GM18505 (cell line): ENCODE results near the gene CPTP.
A peak's percentile ranks its signal among the peaks of the same experiment; 100 is the strongest.

Experiments
- ATAC-seq: cut with Tn5 transposase; IDR thresholded peaks from one replicate; pipeline ENCODE4 v1.9.1; 2021; ENCODE audit not compliant: unreplicated experiment
- POLR2A ChIP-seq: IDR thresholded peaks from 4 replicates; pipeline ENCODE4 v1.6.1; 2011; ENCODE audit warnings: borderline replicate concordance; ENCODE audit not compliant: insufficient read depth, insufficient read length; ENCODE audit errors: extremely low read depth

The CPTP gene

DNA sequence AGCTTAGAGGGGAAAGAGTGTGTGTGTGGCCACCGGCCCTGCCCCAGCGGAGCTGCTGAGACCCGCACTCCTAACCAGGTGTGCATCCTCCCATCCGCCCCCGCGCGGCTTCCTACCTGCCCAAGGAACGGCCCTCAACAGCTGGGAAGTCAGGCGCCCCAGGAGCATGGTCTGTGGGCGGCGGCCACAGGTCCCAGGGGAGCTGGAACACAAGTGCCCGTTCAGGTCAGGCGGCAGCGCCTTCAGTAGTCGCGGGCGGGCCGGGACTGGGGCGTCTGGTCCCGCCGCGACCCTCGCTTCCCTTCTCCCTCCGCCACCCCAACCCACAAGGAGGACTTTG lies 50.0 kb downstream of the CPTP start:
- no peak for TF ChIP-seq POLR2A
- ATAC-seq, result peak; percentile 2

DNA sequence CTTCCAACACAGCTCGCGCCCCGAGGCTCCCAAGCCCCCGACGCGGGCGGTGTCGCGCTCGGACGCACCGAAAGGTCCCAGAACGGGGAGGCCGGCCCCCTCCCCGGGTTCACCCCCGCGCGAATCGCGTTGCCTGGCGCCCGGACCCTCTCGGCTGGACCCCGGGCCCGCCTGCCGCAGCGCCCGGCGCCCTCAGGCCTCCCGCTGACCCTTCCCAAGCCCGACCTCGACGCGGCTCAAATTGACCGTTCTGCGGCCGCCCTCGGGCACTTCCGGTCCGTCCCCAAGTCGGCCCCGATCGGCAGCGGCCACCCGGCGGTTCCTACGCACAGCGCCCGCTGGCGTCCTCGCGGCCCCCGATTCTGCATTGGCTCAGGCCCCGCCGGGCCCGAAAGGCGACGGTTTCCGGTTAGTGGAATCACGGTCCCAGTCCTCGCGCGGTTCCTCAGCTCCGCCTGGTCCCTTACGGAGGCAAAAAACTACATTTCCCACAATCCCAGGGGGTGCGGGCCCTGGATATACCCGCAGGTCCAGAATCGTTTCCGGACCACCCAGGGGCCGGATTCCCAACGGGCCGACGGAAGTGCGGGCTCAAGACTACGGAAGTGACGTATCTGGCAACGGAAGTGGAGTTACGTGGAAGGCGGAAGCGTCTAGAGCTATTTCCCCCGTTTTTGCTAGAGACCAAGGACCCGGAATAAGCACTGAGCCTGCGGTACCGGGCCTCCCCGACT lies 50.5 kb downstream of the CPTP start, which contains the start of gene AURKAIP1:
AURKAIP1 (minus strand) TSS at position 279 of the 734 bp plus-strand sequence. CDS start 451 bp downstream, outside the sequence.
- peak; percentile 73 for ATAC-seq
- TF ChIP-seq POLR2A, result peak; percentile 73

DNA sequence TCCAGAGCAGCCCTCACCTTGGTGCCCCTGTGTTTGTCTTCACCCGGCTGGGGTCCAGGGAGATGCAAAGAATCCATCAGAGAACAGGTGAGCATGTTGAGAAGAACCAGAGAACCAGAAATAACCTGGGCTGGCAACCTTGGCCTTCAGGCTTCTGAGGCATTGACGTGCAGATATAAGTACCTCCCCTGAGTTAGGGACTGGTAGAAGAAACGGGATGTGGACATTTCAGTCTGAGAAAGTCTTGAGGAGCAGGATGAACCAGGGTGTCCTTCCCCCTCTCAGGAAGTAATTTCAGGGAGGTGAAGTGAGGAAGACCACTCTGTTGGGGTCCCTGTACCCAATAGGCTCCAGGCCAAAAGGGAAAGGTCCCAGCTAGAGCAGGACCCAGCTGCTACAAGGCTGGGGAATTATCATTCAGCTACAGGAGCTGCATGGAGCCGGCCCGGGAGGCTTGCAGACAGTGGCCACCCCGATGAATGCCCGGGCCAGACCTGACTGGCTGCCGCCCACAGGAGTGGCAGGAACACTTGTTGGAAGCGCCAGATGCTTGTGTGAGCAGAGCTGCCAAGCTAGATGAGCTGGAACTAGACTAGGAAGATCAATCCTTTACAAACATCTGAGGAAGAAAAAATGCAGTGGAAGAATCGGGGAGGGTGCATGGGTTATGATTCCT lies 52.1 kb downstream of the CPTP start:
- TF ChIP-seq POLR2A, result no peak
- ATAC-seq, result no peak

DNA sequence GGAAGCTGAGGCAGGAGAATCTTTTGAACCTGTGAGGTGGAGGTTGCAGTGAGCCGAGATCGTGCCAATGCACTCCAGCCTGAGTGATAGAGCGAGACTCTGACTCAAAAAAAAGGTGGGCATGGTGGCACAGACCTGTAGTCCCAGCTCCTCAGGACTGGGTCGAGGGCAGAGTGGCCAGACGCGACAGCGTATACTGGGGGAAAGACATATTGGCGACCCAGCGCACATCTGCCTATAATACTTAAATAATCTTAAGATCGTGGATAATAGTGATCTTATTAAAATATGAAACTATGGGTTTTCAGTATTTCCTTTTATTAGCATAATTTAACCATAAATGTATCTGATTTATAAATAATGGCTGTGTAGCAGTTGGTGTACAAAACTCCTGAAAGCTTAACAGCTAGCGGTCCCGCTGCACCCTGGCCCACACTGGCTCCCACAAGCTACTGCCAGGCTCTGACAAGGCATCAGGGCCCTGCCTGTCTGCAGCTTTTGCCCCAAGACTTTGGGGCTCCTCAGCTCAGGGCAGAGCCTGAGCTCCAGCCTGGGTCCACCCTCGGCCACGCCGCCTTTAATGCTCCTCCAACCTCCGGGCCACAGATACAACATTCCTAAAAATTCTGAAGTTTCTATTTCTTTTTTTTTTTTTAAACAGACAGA lies 53.1 kb downstream of the CPTP start:
- no peak for ATAC-seq
- TF ChIP-seq POLR2A, result no peak
